HL-60/S4 (cell line): ENCODE measurements around the gene WDFY3.

Source experiments
- in situ Hi-C: fragments of 300-500 bp; cut with MboI; formaldehyde crosslinking; loops from 2 replicates; pipeline ENCODE4 v1.14.3; 2022; ENCODE audit warnings: low sequenced_read_pairs

Gene WDFY3

DNA sequence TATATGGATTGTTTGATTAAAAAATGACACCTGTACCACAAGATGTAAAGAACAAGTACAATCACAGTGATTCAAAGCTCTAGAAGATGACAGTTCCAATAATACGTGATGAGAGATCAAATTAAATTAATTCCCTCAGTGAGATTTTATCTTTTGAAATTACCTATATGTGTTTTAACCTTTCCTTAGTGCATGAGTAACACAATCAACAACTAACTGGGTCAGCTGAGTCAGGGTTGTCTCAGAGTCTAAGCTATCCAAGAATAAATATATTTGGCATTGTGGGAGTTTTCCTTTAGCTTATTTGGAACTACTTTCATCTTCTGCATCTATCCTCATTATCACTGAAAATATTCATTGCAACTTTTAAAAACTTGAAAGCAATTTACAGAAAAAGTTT, 162.8 kb downstream of the WDFY3 start:
- in situ Hi-C loops: no loop called here

DNA sequence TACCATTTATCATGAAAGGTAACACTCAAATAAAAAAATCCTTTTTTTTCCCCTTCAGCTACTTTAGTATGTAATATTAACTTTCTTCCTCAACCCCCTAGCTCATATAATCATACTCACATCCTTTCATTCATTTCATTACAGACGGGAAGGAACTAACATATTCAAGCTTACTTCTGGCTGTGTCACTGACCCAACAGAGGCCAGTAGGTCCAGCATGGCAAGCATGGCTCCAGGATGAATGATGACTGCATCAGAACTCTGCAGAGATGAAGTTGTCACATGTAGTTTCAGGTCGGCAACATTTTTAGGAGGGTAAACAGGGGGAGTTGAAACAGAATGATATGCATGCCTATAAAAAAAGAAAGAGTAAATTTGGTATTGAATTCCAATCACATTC, 163.4 kb downstream of the WDFY3 start:
- in situ Hi-C loops: no loop called here

DNA sequence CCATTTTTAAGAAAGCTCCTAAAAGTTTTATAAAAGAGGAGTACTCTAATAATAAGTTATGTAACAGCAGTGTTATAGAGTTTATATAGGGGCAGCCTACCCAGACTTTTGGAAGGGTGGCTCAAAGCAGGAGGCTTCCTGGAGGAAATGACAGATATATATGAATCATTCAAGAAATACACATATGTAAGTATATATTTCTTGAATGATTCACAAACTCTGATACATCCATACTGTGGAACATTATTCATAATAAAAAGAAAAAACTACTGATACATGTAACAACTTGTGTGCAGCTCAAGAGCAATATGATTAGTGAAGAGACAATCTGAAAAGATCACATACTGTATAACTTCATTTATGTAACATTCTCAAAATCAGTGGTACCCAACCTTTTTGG, 166.2 kb downstream of the WDFY3 start:
- in situ Hi-C loops: no loop called here

DNA sequence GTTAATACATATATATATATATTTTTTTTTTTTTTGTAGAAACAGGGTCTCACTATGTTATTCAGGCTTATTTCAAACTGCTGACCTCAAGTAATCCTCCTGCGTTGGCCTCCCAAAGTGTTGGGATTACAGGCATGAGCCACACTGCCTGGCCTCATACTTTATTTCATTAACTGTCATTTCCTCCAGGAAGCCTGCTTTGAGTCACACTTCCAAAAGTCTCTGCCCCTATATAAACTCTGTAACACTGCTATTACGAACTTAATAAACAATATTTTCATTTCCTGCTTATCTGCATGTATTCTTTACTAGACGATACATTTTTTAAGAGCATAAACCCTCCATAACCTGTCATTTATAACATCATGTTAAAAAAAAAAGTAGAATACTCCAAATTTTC, 167.2 kb downstream of the WDFY3 start:
- in situ Hi-C loops: no loop called here

DNA sequence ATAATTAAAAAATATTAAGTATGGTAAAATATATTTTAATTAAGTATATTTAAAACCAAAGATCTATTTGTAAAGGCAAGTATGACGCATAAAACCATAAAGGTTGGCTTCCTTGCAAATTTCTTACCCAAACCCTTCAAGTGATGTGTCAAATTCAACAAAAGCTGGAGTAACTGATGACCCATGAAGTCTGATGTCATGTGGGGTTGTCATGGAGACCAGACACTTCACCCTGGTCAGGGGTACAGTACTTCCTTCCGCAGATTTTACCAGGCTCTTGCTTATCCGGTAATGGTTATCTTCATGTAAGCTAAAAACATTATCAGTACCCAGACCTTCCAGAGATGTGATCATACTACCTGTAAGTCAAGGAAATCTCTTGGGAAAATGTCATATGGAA, 170.1 kb downstream of the WDFY3 start:
- in situ Hi-C loops: no loop called here

DNA sequence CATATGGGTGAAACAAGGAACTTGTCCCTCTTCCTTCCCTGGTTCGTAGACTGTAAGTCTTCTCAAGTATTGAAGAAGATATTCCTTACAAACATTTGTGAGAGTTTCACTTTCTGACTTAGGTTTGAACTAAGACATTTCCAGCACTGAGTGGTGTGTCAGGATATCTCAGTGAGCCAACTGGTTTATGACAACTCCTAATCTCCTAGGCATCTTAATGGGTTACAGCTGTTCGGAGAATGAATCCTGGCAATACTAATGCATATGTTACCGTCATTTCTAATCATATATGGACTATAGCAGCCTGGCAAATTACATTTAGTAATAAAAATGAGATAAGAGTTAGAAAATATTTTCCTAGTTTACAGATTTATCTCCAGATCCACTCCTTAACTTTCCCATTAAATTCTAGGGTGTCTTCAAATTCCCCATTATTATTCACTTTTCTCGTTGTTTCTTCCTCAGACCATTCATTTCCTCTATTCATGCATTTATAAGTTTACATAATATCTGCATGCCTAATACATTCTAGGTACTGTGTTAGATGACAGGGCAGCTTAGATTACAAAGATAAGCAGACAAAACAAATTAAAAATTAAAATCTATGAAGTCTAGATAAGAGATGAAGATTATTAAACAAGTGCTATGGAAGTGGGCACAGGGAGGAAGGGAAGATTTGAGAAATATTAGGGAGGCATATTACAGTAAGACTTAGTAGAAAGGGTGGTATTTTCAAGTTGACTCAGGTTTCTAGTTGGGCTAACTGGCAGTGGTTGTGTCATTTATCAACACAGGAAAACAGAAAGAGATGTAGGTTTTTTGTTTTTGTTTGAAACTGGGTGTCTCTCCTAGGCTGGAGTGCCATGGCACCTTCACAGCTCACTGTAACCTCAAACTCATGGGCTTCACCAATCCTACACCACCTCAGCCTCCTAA, 173.9 kb downstream of the WDFY3 start:
- in situ Hi-C loops: no loop called here

DNA sequence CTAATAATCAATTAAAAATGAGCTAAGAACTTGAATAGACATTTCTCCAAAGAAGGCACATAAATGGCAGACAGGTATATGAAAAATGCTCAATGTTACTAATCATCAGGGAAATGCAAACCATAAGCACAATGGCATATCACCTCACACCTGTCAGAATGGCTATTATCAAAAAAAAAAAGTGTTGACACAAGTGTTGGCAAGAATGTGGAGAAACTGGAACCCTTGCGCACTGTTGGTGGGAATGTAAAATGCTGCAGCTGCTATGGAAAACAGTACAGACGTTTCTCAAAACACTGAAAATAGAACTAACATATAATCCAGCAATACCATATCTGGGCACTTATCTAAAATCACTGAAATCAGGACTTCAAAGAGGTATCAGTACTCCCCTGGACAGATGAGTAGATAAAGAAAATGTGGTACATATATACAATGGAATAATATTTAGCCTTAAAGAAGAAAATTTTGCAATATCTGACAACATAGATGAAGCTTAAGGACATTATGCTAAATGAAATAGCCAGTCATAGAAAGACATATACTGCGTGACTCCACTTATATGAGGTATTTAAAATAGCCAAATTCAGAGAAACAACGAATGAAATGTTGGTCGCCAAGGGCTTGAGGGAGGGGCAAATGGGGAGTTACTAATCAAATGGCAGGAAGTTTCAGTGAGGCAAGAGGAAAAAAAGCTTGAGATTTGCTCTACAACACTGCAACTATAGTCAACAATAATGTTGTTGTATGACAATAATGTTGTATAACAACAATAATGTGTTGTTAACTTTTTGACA, 175.5 kb downstream of the WDFY3 start:
- in situ Hi-C loops: no loop called here

DNA sequence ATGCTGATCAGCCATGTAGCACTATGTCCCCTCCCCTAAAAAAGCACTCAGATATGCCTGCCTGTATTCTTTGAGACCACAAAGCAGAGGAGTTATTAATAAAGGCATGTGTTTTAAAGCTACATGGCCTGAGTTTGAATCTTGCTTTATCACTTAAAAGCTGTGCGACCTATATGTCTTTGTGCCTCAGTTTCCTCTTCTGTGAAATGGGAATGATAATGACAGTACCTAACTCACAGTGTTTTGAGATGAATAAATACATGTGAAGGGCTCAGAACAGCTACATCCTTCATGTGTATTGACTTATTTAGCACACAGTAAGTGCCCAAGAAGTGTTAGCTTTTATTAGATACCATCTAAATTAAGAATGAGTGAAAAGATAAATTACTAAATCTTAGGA, 180.0 kb downstream of the WDFY3 start:
- in situ Hi-C loops: no loop called here

DNA sequence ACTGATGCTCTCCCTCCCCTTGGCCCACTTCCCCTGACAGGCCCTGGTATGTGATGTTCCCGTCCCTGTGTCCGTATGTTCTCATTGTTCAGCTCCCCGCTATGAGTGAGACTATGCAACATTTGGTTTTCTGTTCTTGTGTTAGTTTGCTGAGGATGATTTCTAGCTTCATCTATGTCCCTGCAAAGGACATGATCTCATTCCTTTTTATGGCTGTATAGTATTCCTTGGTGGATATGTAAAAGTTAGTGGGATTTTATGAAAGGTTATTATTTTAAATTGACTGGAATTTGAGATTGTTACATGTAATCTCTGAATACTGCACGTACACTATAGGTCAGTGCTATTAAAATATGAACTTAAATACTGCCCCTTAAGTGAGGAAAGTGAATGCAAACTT, 184.0 kb downstream of the WDFY3 start:
- in situ Hi-C loops: no loop called here

DNA sequence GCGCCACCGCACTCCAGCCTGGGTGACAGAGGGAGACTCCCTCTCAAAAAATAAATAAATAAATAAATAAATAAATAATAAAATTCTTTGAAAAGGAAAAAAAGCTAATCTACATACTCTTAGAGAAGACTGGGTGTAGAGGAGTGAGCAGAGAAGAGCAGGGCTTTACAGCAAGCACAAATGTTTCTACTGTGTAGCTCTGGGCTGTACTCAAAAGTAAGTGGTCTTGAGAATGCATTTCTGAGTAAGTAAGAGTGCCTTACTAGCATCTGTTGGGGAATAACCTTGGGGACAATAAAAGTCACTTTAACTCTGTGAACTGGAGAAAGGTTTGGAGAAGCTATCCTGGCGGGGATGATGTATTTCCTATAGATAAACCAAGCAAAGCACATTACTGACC, 185.8 kb downstream of the WDFY3 start:
- in situ Hi-C loops: no loop called here

DNA sequence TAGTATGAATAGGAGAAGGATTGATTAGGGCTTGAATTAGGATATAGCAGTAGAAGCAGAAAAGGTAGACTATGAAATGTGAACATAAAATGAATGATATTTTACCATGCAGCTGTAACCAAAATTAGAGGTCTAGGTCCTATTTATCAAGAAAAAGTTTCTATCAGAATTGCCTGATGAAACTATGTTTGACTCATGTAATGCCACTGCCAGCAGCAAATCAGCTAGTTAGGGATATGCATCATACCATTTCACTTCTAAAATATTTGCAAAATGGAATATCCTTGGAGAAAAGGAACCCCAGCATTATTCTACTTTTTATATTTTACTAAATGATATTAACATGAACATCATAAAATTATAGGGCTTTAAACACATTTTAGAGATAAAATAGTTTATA, 188.4 kb downstream of the WDFY3 start:
- in situ Hi-C loops: no loop called here

DNA sequence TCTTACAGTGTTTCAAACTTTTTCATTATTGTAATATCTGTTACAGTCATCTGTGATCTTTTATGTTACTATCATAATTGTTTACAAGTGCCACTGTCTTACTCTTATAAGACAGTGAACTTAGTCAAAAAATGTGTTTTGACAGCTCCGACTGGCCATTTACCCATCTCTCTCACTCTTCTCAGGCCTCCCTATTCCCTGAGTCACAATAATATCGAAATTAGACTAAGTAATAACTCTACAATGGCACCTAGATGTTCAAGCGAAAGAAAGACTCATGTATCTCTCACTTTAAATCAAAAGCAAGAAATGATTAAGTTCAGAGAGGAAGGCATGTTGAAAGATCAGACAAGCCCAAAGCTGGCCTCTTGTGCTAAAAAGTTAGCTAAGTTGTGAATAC, 199.3 kb downstream of the WDFY3 start:
- in situ Hi-C loops: no loop called here

DNA sequence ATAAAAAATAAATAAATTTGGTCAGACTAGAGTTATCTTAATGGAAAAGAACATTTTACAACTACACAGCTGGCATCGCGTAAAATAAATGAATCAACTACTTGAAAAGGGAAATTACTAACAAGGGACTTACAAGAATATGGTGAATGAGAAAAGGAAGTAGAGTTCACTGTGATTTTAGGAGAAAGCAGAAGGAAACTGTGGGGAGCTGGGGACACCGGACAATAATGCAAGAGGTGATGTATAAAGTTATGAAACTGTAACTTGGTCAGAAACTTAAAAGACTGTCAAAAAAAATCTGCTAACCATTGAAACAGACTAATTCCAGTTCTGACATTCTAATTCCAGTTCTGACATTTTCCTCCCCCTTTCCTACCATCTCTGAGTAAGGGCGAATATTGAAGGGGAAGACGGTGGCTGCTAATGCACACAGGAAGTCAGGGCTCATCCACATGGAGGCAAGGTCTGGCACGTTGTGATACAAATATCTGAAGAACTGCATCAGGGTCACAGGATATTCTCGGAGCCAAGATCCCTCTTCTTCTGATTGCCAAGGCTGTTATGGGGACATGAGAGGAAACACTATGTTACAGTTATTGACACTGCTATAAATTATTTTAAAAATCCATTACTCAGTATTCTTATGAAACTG, 213.0 kb downstream of the WDFY3 start:
- in situ Hi-C loops: loop anchor here (10.0 kb wide), 1 partner anchor 211 kb away; the partner anchor contains the start of gene WDFY3

DNA sequence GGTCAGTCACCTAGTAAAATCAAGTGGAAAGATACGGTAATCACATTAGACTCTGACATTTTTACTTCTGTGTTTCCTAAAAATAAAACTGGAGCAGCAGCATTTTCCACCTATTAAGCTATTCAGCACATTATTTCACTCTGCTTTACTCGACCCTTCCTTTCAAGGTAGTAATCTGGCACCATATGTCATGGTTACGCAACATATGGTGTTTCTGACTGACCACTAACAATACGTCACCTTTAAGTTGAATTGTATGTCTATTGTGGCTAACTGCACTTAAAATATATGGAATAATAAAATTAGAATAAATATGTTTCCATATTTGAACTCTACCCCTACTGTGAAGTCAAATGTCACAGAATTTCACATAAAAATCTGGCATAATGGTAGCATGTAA, 214.8 kb downstream of the WDFY3 start:
- in situ Hi-C loops: loop anchor here (10.0 kb wide), 1 partner anchor 213 kb away; the partner anchor contains the start of gene WDFY3

DNA sequence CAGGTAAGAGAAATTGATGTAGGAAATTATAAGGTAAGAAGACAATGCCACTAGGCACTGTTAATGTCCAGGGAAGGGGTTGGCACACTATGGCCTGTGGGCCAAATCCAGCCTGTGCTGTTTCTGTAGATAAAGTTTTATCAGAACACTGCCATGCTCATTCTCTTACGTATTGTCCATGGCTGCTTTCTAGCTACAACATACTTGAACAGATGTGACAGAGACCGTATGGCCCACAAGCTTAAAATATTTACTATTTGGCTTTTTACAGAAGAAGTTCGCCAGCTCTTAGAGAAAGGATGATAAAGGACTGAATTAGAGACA, 215.6 kb downstream of the WDFY3 start:
- in situ Hi-C loops: loop anchor here (10.0 kb wide), 1 partner anchor 214 kb away; the partner anchor contains the start of gene WDFY3

DNA sequence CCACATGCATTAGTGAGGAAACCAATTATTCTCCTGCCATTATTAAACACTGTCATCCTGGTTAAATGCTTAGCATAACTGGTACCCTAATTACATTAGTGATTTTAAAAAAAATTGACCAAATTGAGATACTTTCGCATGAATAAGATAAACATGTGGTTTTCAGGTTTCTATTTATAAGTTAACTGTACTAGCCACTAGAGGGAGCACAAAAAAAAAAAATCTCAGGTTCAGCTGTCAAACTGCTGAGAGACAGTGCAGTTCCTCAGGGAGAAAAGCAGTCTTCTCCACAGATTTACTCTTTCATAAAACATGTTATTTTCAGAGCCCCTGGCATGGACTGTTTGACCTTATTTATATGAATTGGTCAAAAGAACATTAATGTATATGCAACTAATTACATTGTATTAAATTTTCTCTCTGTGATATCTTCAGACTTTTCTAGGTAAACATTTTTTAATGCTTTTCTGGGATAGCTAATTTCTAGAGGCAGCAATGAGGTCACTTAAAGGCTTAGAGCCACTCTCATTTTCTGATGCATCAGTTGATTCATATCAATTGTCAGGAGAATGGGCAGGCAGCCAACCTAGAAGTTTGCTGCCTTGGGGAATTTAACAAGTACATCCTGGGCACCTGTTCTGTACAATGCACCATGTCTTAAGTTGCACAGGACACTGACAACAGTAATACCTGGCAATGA, 216.1 kb downstream of the WDFY3 start:
- in situ Hi-C loops: loop anchor here (10.0 kb wide), 1 partner anchor 214 kb away; the partner anchor contains the start of gene WDFY3

DNA sequence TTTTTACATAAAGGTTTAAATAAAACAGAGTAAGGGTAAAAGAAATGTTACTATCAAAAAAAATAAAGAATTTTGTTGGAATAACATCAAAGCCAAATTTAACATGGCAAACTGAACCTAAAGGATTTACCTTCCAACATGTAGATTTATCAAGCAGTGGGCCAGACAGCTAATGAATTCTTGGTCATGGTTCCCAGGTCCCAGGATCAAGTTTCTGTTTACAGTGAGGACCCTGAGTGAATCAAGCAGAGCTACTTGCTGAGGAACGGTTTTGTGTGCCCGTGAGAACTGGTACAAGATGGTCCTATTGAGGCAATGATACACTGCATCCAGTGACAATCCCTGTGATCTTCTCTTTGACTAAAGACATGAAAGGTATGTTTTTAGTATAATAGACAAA, 226.4 kb downstream of the WDFY3 start:
- in situ Hi-C loops: no loop called here

DNA sequence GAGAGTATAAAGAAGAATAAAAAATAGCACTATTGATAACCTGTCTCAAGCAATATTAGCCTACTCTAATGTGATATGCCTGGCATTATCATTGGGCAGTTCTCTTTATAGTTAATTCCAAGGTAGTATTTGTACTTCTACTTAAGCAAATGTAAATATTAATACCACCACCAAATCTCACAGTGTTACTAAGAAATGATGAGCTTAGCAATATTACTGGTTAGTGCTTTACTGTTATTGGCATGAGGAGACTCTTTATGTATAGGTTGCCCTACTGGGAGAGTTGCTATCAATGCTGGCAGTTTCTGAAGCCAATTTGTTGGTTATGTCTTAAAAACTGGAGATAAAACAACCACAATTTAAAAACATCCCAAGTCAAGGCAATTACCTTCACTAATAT, 227.9 kb downstream of the WDFY3 start:
- in situ Hi-C loops: no loop called here

DNA sequence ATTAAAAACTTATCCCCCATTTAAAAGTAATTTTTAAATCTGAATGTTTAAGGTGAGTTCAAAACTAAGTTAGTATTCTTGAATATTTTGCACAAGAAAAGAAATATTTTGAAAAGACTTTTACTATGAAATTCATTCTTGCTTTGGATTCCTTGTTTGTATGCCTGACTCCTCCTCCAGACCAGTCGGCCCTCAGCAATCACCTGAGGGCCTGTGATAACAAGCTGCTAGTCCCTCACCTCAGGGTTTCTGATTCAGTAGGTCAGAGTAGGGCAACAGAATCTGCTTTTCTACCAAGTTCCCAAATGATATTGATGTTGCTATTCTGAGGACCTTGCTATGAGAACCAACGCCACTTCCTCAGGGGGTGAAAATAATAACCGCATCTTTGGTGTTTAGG, 228.8 kb downstream of the WDFY3 start:
- in situ Hi-C loops: no loop called here

DNA sequence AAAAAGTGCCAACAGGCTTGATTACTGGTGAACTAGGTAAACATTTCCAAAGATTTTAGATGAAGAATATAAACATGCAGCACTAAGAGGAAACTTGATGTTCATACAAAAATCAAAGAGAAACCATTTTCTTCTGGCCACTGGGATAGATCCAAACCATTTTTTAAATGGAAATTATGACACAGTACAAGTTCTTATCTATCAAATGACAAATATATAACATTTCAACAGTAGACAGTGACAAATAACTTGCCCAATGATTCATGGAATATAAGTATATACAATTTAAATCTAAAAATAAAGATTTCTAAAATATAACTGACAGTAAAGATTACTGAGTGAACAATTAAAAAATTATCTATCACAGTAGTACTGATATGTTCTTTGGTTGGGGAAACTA, 232.5 kb downstream of the WDFY3 start:
- in situ Hi-C loops: no loop called here
